Upper lobe of left lung (tissue), 6 donors: ENCODE measurements around the gene CYB561D1. TPM values are rescaled to one million over a fixed set of nuclear protein-coding genes. Genes with fewer than 3 reads are reported as not detected.

Experiments used
- ATAC-seq, 2 donors: fragments of 200-7000 bp; cut with Tn5 transposase; one replicate each; pipeline ENCODE4 v1.9.1; 2022; ENCODE audit warnings: mild to moderate bottlenecking in 2 of 2, moderate library complexity in 2 of 2; ENCODE audit not compliant: low FRiP score in 2 of 2
- DNase-seq, 2 donors: peaks; one replicate each; pipeline ENCODE4 v3.0.0-alpha.2; 2019 to 2020
- H3K27ac ChIP-seq, 4 donors: fragments of 200-600 bp; sonication (generic); one replicate each; pipeline ENCODE4 v1.5.1; 2016 to 2019
- H3K27me3 ChIP-seq, 4 donors: fragments of 200-600 bp; sonication (generic); one replicate each; pipeline ENCODE4 v1.5.1; 2017 to 2019
- H3K36me3 ChIP-seq, 4 donors: fragments of 200-600 bp; sonication (generic); one replicate each; pipeline ENCODE4 v1.5.1; 2016 to 2019
- H3K4me1 ChIP-seq, 4 donors: fragments of 200-600 bp; sonication (generic); one replicate each; pipeline ENCODE4 v1.5.1; 2018 to 2019
- H3K4me3 ChIP-seq, 4 donors: fragments of 200-600 bp; sonication (generic); one replicate each; pipeline ENCODE4 v1.5.1; 2017 to 2019; ENCODE audit warnings: mild to moderate bottlenecking in 2 of 4, moderate library complexity in 1 of 4
- H3K9me3 ChIP-seq, 4 donors: fragments of 200-600 bp; sonication (generic); one replicate each; pipeline ENCODE4 v1.5.1; 2018 to 2019
- CTCF ChIP-seq, 6 experiments: fragments of 450-650 bp in 4 of 6; fragments of 200-600 bp in 2 of 6; sonication (generic) in 2 of 6; IDR thresholded peaks; one replicate each; pipeline ENCODE4 v1.5.1; 2016 to 2019; ENCODE audit warnings: antibody characterized with exemption in 6 of 6
- EP300 ChIP-seq, 4 donors: sonication (generic); formaldehyde crosslinking; IDR thresholded peaks; one replicate each; pipeline ENCODE4 v1.5.1; 2017; ENCODE audit warnings: antibody characterized with exemption in 4 of 4, control low read depth in 2 of 4
- POLR2A ChIP-seq, 4 donors: fragments of 450-650 bp; IDR thresholded peaks; one replicate each; pipeline ENCODE4 v1.5.1; 2016 to 2017; ENCODE audit warnings: antibody characterized with exemption in 4 of 4, mild to moderate bottlenecking in 2 of 4
- POLR2AphosphoS5 ChIP-seq, 2 donors: sonication (generic); formaldehyde crosslinking; IDR thresholded peaks; one replicate each; pipeline ENCODE4 v1.5.1; 2017; ENCODE audit warnings: antibody characterized with exemption in 2 of 2
- WGBS, 2 donors: methylation state at CpG; one replicate each; pipeline ENCODE4 v1.1.5; 2017 to 2018; 5-methylcytosine and 5-hydroxymethylcytosine counted together
- total RNA-seq, 6 donors: library from RNA; depleted of rRNA in 4 of 6; stranded (reverse); fragments of >200 nt in 4 of 6; gene quantifications; one replicate each; pipeline versions ENCODE4 v1.1.0 to v1.2.1, GENCODE V29; 2016 to 2021
- donor health status: DM: no; HTN: no; CAD: no; lungs with moderate emphysema.
- donor health status: DM: no; HTN: yes; CAD: no; lungs with severe emphysema.

Gene CYB561D1
- total RNA-seq, 6 donors from 2014 or later: 4.2 to 16.4 (median 9.9) TPM

DNA sequence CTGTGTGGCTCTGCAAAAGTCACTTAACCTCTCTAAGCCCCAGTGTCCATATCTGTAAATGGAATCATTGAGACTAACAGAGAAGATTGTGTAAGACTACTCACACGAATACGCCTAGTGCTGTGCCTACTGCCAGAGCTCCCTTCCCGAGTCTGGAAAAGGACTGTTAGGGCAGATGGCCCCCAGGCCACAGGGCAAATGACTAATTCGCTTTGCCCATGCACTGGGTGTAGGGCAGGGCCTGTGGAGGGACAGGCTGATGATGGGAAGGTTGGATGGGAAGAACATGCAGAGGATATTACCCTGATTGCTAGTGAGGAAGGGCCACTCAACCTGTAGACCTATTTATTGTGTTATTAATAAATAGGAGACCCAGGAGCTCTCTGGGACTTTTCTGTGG lies 41.6 kb downstream of the CYB561D1 start:
- ATAC-seq: no peak
- no peak for DNase-seq
- Histone ChIP-seq H3K27me3 (no peaks in the 10 kb centered on the region), H3K4me3 (no peak overlapping the region), H3K36me3 (no peaks in the 10 kb centered on the region), H3K27ac (no peak overlapping the region), H3K4me1 (peaks cover 6 to 13% (median 8%) of the 10 kb centered on the region in 4 donors), H3K9me3 (no peaks in the 10 kb centered on the region)
- WGBS, 2 donors: 69 to 80% methylated on average over 3 to 4 of the region's 4 CpGs
- no peak for TF ChIP-seq POLR2A (IDR thresholded peaks at IDR 0.05)
- no peak for TF ChIP-seq POLR2AphosphoS5 (IDR thresholded peaks at IDR 0.05)
- TF ChIP-seq EP300 (IDR thresholded peaks at IDR 0.05): no peak
- no peak for TF ChIP-seq CTCF (IDR thresholded peaks at IDR 0.05)

- no peak overlapping the region for H3K4me3 ChIP-seq
- no peaks in the 10 kb centered on the region for H3K27me3 ChIP-seq
- TF ChIP-seq POLR2A (IDR thresholded peaks at IDR 0.05): no peak
- no peak for TF ChIP-seq POLR2AphosphoS5 (IDR thresholded peaks at IDR 0.05)
- no peak for TF ChIP-seq EP300 (IDR thresholded peaks at IDR 0.05)
- no peaks in the 10 kb centered on the region for H3K36me3 ChIP-seq
- no peaks in the 10 kb centered on the region for H3K9me3 ChIP-seq
- peaks cover 6 to 13% (median 8%) of the 10 kb centered on the region in 4 donors for H3K4me1 ChIP-seq
- H3K27ac ChIP-seq: no peak overlapping the region
- ATAC-seq: no peak
- DNase-seq: no peak
- WGBS, 2 donors: 58 to 73% methylated on average over 3 to 5 of the region's 5 CpGs
These were observed 42.1 kb downstream of the CYB561D1 start for GRCh38 chr1:109535971-109536491.

- TF ChIP-seq CTCF (IDR thresholded peaks at IDR 0.05) (no peak), POLR2A (IDR thresholded peaks at IDR 0.05) (no peak), EP300 (IDR thresholded peaks at IDR 0.05) (no peak), POLR2AphosphoS5 (IDR thresholded peaks at IDR 0.05) (no peak)
- H3K4me1 ChIP-seq: peaks cover 1 to 4% (median 3%) of the 10 kb centered on the region in 4 donors
- no peak overlapping the region for H3K4me3 ChIP-seq
- ATAC-seq (no peak), DNase-seq (no peak)
- H3K27me3 ChIP-seq: no peaks in the 10 kb centered on the region
- no peaks in the 10 kb centered on the region for H3K9me3 ChIP-seq
- WGBS, 2 donors: 81 to 90% methylated on average over 7 to 9 of the region's 9 CpGs
- no peak overlapping the region for H3K27ac ChIP-seq
- H3K36me3 ChIP-seq: no peaks in the 10 kb centered on the region
These were observed 43.7 kb downstream of the CYB561D1 start for GRCh38 chr1:109537450-109538178.

- Histone ChIP-seq H3K36me3 (no peaks in the 10 kb centered on the region), H3K27me3 (no peaks in the 10 kb centered on the region), H3K4me1 (no peaks in the 10 kb centered on the region), H3K4me3 (no peak overlapping the region), H3K9me3 (no peaks in the 10 kb centered on the region), H3K27ac (no peak overlapping the region)
- DNase-seq (no peak), ATAC-seq (no peak)
- TF ChIP-seq CTCF (IDR thresholded peaks at IDR 0.05): no peak
- TF ChIP-seq POLR2A (IDR thresholded peaks at IDR 0.05): no peak
- TF ChIP-seq POLR2AphosphoS5 (IDR thresholded peaks at IDR 0.05): no peak
- TF ChIP-seq EP300 (IDR thresholded peaks at IDR 0.05): no peak
- 84 to 86% methylated on average over 5 to 9 of the region's 9 CpGs for WGBS, 2 donors
These were observed 45.1 kb downstream of the CYB561D1 start for GRCh38 chr1:109538827-109539555.

DNA sequence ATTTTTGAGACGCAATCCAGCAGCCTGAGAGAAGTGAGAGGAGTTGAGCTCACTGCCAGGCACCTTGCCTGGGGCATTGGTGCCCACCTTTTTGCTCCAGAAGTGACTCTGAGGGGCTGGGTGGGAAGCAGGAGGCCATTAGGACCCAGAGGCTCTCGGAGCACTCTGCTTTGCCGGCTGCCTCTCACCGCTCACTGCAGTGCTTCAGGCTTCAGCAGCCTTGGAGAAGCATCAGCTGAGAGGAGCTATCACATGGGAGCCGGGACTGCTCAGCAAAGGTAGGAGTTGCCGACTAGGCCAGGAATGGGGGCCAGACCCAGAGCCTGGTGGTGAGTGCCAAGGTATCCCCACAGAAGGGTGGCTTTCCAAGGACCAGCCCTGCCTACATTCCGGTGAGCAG lies 45.8 kb downstream of the CYB561D1 start, which contains the start of gene GPR61:
TSS of gene GPR61 (plus strand) at position 197 of the 400 bp plus-strand sequence. CDS start 3,151 bp downstream, outside the sequence.
- H3K27ac ChIP-seq: no peak within 1 kb of the TSS
- no peak for DNase-seq
- no peak for ATAC-seq
- no peaks in the 10 kb centered on the region for H3K27me3 ChIP-seq
- H3K4me1 ChIP-seq: no peaks in the 10 kb centered on the region
- H3K4me3 ChIP-seq: no peak within 1 kb of the TSS
- TF ChIP-seq POLR2A (IDR thresholded peaks at IDR 0.05) (no peak), POLR2AphosphoS5 (IDR thresholded peaks at IDR 0.05) (no peak), CTCF (IDR thresholded peaks at IDR 0.05) (no peak), EP300 (IDR thresholded peaks at IDR 0.05) (no peak)
- WGBS, 2 donors: 65 to 69% methylated on average over 3 to 6 of the region's 7 CpGs
- H3K36me3 ChIP-seq: no peaks in the 10 kb centered on the region
- no peaks in the 10 kb centered on the region for H3K9me3 ChIP-seq
